Upper lobe of right lung (tissue), 1 donor: ENCODE measurements around the gene ITPR3. TPM values are rescaled to one million over a fixed set of nuclear protein-coding genes. Genes with fewer than 3 reads are reported as not detected.

Experiments used
- ATAC-seq: fragments of 200-7000 bp; cut with Tn5 transposase; one replicate; pipeline ENCODE4 v1.9.1; 2020; ENCODE audit warnings: mild to moderate bottlenecking, moderate library complexity
- DNase-seq: peaks from one replicate; pipeline ENCODE4 v3.0.0-alpha.2; 2020
- H3K27ac ChIP-seq: fragments of 200-600 bp; one replicate; pipeline ENCODE4 v1.8.0; 2022
- H3K27me3 ChIP-seq: fragments of 200-600 bp; one replicate; pipeline ENCODE4 v1.8.0; 2022; ENCODE audit warnings: mild to moderate bottlenecking
- H3K36me3 ChIP-seq: fragments of 200-600 bp; one replicate; pipeline ENCODE4 v1.8.0; 2022
- H3K4me1 ChIP-seq: fragments of 200-600 bp; one replicate; pipeline ENCODE4 v1.8.0; 2022
- H3K4me3 ChIP-seq: fragments of 200-600 bp; one replicate; pipeline ENCODE4 v1.8.0; 2022; ENCODE audit warnings: mild to moderate bottlenecking
- H3K9me3 ChIP-seq: fragments of 200-600 bp; one replicate; pipeline ENCODE4 v1.8.0; 2022
- intact Hi-C: fragments of 100-400 bp; cut with DNase I; formaldehyde crosslinking; loops from one replicate; pipeline ENCODE4 v1.11.0; 2022
- total RNA-seq: library from RNA; stranded (reverse); fragmentation: NEBNext Ultra II Directional; extraction: Animal tissue kit (Norgen Biotek cat#: 25700); gene quantifications from one replicate; pipeline ENCODE4 v1.2.1, GENCODE V29; 2021
- TF ChIP-seq, protein P1 (sequence below): fragments of 200-600 bp; IDR thresholded peaks from one replicate; pipeline ENCODE4 v1.8.0; 2022; ENCODE audit warnings: antibody characterized with exemption
- donor health status: DM: no; HTN: yes; CAD: no; lungs with severe emphysema.

The ITPR3 gene
- total RNA-seq, 1 donor from 2014 or later, result 111 TPM

DNA sequence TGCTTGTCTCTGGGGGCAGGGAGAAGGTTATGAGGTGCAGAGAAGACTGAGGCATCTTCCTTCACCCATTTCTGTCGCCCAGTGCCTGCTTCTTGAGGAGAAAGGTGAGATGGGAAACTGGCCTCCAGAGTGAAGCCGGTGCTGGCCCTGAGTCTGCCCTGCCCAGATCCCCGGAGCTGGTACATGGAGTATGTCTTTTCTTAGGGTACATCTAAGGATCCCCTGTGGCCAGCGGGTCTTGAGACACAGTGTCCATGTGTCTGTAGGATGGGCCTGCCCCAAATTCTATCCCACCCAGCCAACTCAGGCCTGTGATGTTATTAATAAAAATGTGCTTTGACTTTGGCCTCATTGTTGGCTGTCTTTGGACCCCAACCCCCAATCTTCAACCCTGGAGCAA is 32.2 kb upstream of the ITPR3 start:
- no peaks in the 10 kb centered on the region for H3K36me3 ChIP-seq
- H3K9me3 ChIP-seq, result no peaks in the 10 kb centered on the region
- no peaks in the 10 kb centered on the region for H3K27me3 ChIP-seq
- intact Hi-C loops, result loop anchor here (10.0 kb wide), 1 partner anchor 106 kb away; no protein-coding TSS in a partner anchor
- no peak overlapping the region for H3K4me3 ChIP-seq
- H3K4me1 ChIP-seq, result peaks cover 38% of the 10 kb centered on the region
- TF ChIP-seq, protein P1, sequence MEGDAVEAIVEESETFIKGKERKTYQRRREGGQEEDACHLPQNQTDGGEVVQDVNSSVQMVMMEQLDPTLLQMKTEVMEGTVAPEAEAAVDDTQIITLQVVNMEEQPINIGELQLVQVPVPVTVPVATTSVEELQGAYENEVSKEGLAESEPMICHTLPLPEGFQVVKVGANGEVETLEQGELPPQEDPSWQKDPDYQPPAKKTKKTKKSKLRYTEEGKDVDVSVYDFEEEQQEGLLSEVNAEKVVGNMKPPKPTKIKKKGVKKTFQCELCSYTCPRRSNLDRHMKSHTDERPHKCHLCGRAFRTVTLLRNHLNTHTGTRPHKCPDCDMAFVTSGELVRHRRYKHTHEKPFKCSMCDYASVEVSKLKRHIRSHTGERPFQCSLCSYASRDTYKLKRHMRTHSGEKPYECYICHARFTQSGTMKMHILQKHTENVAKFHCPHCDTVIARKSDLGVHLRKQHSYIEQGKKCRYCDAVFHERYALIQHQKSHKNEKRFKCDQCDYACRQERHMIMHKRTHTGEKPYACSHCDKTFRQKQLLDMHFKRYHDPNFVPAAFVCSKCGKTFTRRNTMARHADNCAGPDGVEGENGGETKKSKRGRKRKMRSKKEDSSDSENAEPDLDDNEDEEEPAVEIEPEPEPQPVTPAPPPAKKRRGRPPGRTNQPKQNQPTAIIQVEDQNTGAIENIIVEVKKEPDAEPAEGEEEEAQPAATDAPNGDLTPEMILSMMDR, result no peak
- no peak for ATAC-seq
- no peak for DNase-seq
- H3K27ac ChIP-seq, result peak overlapping the region; percentile 84

DNA sequence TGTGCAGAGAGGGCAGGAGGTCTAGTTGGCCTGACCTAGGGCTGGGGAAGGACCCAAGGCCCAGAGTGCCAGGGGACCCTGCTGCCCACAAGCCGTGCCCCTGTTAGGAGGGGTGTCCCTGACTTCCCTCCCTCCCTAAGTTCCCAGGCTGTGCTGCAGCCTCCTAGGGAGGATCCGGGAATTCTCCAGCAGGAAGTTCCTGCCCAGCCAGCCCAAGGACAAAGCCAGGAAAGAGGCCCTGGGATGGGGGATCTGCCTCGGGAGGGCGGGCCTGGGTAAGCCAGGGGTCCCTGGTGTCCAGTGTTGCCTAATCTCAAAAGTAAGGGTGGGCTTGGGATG is 31.8 kb upstream of the ITPR3 start:
- ATAC-seq (no peak), DNase-seq (no peak)
- peaks cover 38% of the 10 kb centered on the region for H3K4me1 ChIP-seq
- no peaks in the 10 kb centered on the region for H3K9me3 ChIP-seq
- H3K27me3 ChIP-seq, result no peaks in the 10 kb centered on the region
- no peaks in the 10 kb centered on the region for H3K36me3 ChIP-seq
- no peak overlapping the region for H3K4me3 ChIP-seq
- H3K27ac ChIP-seq, result peak overlapping the region; percentile 84
- TF ChIP-seq, protein P1, result no peak
- intact Hi-C loops, result loop anchor here (10.0 kb wide), 1 partner anchor 105 kb away; no protein-coding TSS in a partner anchor

DNA sequence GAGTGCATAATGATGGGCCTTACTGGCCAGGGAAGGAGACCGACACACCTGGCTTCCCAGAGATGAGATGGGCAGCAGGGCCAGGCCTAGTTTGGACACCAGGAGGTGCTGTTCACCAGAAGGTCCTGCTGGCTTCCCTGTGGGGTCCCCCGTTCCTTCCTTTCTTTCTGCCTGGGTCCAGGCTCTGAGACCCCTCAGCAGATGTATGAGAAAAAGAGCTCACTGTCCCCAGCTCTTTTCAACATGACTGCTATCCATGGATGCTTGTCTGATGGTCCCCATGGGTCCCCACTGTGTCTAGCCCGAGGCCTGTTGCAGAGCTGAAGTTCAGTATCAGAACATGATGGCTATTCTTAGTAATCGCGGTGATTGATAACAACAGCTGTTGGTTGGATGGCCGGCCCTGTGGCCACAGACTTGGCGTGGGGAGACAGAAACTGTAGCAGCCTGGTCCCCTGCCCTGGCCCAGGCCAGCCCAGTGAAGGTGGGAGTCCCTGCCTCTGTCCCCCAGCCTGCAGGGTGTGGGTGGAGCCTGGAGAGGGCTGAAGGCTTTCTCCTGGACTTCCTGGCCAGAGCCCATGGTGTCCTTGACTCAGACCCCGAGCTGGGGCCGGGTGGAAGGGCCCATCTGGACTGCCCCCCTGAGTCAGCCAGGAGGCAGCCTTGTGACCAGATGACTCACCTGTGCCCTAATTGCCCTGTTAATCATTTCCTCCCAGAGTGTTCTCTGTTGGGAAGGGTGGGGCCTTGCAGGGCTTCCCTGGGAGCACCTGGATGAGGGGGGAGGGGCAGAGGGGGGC is 31.2 kb upstream of the ITPR3 start:
- TF ChIP-seq, protein P1, result peak; percentile 76
- Histone ChIP-seq H3K9me3 (no peaks in the 10 kb centered on the region), H3K36me3 (no peaks in the 10 kb centered on the region), H3K27me3 (no peaks in the 10 kb centered on the region), H3K4me1 (peaks cover 38% of the 10 kb centered on the region), H3K27ac (peak overlapping the region; percentile 84), H3K4me3 (no peak overlapping the region)
- peak; percentile 75 for ATAC-seq
- intact Hi-C loops, result loop anchor here (10.0 kb wide), 1 partner anchor 105 kb away; no protein-coding TSS in a partner anchor
- DNase-seq, result peak; percentile 90

DNA sequence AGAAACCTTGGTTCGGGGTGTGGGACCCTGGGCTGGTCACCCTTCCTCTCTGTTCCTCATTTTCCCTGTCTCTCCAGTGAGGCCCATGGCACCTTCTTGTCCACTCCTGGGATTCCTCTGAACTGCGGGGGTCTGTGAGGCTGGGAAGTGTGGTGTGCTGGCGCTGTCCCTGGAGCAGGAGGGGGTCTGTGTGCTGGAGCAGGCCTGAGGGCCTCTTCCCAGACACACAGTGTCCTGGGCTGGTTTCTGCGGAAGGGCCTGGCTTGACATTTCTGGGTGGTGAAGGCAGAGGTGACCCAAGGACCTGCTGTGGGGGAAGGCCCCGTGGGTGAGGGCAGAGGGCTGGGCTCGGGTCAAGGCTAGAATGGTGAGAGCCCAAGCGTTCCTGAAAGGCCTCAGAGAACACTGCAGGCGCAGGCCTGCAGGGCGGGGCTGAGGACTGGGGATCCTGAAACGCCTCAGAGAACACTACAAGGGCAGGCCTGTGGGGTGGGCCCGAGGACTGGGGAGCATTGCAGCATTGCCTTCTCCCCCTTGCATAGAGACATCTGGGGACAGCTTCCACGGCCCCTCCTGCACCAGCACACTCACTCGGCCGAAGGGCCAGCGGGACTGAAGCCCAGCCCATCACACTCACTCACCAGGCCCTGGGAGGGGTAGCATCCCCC is 30.5 kb upstream of the ITPR3 start:
- H3K27me3 ChIP-seq, result no peaks in the 10 kb centered on the region
- peak; percentile 78 for ATAC-seq
- no peak overlapping the region for H3K4me3 ChIP-seq

DNA sequence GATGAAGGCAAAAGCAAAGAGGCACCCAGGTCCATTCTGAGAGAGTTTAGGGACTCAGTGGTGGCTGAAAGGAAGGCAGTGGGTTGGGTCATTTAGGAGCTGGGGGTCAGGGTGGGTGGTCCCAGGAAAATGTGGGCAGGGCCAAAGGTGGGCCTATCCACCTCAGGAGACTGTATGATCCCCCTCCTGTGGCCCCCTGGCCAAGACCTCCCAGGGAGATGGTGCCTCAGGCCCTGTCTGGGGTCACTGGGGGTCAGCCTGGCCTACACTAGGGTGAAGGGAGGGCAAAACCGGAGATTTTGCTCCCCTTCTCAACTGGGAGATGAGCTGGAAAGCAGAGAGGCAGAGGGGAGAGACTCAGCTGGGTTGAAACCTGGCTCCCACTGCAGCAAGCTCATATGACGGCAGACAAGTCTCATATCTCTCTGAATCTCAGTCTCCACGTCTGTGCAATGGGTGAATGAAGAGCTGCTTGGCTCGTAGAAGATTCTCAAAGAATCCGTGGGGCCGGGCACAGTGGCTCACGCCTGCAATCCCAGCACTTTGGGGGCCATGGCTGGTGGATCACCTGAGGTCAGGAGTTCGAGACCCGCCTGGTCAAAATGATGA is 29.6 kb upstream of the ITPR3 start:
- Histone ChIP-seq H3K36me3 (no peaks in the 10 kb centered on the region), H3K4me1 (peaks cover 26% of the 10 kb centered on the region), H3K27me3 (no peaks in the 10 kb centered on the region), H3K4me3 (no peak overlapping the region), H3K27ac (peak overlapping the region; percentile 84), H3K9me3 (no peaks in the 10 kb centered on the region)
- TF ChIP-seq, protein P1, result no peak
- ATAC-seq, result no peak
- intact Hi-C loops, result no loop called here
- no peak for DNase-seq

More for the DNA sequence above, 30.5 kb upstream of the ITPR3 start:
- Histone ChIP-seq H3K36me3 (no peaks in the 10 kb centered on the region), H3K4me1 (peaks cover 31% of the 10 kb centered on the region), H3K27ac (peak overlapping the region; percentile 84), H3K9me3 (no peaks in the 10 kb centered on the region)
- TF ChIP-seq, protein P1, result no peak
- DNase-seq, result peak; percentile 89
- intact Hi-C loops, result no loop called here
